ENCODE data around the gene INTS14.
A peak's percentile ranks its signal among the peaks of the same experiment; 100 is the strongest.
"Not testable (repeated sequence)": the region's sequence is repeated elsewhere in the genome, so short reads cannot be mapped to it uniquely, and the experiment has no call there.

INTS14 gene

DNA sequence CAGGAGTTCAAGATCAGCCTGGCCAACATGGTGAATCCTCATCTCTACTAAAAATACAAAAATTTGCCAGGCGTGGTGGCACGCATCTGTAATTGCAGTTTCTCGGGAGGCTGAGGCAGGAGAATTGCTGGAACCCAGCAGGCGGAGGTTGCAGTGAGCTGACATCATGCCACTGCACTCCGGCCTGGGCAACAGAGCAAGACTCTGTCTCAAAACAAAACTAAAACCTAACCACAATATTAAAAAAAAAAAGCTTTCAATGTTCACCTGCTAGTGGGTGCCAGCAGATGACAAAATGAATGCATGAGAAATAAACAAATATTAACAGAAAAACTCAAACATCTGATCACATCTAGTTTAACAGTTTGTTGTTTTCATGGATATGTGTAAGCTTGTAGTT, 19.8 kb upstream of the INTS14 start:
- no peak for DNase-seq

DNA sequence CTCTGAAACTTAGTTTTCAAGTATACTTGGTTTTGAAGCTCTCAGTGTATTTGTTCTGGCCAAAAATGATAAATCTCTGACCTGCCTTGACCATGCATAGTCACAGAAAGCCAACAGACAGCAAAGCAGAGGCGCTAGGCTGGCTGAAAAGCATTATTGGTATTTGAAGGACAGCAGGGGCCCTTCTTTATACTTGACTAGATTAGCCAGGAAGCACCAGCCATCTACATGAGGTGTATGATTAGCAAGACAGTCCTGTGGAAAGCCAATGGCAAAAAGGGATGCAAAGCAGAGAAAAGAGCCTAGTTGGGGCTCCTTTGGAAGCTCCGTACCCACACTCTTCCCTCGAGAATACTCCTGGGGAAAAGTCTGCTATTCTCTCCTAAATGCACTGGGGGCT, 18.6 kb upstream of the INTS14 start:
- DNase-seq = no peak

DNA sequence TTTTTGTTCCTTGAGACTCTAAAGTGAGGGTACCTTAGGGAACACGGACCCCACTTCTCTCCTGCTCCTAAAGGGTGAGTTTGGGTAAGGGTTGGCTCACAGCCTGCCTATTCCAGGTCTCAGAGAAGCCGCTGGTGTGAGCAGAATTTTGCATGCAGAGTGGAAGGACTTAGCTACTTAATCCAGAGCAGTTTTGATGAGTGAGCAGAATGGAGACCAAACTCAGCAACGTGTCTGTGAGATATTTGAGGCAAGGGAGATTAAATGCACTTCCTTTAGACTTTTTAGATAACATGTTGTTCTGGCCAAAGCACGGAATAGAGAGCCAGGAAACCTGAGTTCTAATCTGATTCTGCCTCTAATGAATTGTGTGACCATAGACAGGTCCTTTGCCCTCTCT, 15.9 kb upstream of the INTS14 start:
- DNase-seq = no peak

DNA sequence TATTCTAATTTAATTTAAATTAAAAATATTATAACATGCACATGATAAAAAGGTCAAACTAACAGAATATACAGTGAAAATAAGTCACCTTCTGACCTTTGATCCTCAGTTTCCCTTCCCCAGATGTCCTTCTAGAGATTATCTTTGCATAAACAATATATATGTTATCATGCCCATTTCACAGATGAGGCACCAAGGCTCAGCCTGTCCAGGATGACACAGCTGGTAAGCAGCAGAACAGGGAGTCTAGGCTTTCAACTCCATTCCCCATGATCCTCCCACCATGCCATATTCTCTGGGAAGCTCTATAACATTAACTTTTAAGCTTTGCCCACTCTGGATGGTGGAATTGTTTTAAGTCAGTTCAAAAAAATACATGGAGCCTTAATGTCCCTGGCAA, 12.2 kb upstream of the INTS14 start:
- DNase-seq = no peak

DNA sequence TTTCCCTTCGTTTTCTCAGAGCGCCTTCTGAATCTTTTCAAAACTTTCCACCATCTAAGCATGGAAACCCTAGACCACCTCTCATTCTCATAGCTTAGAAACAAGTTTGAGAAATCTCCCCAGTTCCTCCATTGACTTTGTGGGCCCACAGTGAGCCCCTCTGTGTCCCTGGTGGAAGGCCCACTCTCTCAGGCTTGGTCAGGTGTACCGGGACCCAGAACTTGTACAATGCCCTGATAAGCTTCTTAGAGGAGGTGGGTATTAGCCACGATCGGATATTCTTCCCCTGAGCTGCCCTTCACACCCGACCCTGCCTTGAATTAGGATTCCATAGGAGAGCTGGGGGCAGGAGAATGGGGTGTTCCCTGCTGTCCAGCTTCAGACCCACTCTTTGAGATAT, 10.7 kb upstream of the INTS14 start, which contains the start of gene SLC24A1:
TSS of gene SLC24A1 (plus strand) at position 301 of the 400 bp plus-strand sequence. CDS start 2,143 bp downstream, outside the sequence.
- DNase-seq = no peak

DNA sequence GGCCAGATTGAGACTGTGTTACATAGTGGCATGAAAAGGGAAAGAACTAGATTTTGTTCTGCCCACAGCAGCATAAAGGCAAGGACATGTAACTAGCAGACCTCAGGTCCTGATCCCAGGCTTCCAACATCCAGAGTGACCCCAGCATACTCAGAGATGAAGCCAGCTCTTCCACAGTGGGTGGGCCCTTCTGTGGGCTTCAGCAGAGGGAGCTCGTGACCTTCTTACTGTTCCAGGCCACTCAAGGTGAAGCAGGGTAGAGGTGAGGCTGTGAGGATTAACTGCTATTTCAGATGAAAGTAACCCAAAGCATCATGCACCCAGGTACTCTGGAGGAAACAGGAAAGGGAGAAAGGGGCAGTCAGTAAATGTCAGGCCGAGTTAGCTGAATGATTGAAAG, 9.9 kb upstream of the INTS14 start:
- no peak for DNase-seq

DNA sequence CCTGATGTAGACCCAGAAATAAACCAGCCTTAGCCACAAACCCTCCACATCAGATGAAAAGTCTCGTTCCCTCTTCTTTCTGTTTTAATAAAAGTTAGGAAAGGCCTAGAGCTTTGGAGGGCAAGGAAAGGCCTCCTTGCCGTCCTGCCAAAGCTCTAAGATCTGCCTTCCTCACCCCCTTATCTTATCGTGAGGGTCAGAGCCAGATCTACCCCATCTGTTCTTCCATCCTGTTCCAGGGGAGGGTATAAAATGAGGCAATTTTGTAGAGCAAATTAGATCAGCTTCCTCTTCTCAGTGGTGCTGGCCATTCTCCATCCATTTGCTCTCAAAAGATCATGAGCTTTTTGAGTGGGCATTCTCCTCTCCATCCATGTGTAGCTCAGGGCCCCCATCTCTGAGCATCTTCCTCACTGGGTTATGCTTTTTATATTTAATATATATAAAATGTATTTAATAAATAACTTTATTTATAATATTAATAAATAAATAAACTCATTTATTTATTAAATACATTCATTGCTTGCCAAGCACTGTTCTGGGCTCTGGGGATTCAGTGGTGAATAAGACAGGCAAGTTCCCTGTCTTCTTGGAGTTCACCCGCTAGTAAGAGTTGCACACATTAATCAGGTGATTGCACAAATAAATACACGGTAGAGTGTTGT, 8.8 kb upstream of the INTS14 start:
- DNase-seq = no peak

DNA sequence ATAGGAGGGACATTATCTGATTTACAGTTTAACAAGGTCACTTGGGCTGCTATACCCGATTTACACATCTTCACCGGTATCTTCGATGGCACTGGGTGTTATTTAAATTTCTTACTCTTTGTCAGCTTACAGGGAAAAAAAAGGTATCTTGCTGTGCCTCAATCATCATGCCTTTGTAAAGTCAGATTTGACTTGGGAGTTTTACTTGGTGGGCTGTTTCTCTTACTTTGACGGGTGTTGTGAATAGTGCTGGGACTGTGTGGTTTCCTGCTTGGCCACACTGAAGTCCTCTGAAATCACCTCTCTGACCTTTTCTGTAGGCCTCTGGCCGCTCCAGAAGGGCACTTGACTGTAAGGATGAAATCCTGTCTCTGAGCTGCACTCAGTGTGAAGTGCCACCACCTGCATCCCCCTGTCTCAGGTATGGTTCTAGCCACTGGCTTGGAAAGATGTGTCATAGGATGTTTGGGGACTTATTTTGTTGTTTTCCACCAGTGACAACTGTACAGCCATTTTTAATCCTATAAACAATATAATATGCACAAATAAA, 7.7 kb upstream of the INTS14 start:
- DNase-seq = no peak

DNA sequence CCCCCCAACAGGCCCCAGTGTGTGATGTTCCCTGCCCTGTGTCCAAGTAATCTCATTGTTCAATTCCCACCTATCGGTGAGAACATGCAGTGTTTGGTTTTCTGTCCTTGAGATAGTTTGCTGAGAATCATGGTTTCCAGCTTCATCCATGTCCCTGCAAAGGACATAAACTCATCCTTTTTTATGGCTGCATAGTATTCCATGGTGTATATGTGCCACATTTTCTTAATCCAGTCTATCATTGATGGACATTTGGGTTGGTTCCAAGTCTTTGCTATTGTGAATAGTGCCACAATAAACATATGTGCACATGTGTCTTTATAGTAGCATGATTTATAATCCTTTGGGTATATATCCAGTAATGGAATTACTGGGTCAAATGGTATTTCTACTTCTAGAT, 5.0 kb upstream of the INTS14 start:
- DNase-seq = not testable (repeated sequence)

DNA sequence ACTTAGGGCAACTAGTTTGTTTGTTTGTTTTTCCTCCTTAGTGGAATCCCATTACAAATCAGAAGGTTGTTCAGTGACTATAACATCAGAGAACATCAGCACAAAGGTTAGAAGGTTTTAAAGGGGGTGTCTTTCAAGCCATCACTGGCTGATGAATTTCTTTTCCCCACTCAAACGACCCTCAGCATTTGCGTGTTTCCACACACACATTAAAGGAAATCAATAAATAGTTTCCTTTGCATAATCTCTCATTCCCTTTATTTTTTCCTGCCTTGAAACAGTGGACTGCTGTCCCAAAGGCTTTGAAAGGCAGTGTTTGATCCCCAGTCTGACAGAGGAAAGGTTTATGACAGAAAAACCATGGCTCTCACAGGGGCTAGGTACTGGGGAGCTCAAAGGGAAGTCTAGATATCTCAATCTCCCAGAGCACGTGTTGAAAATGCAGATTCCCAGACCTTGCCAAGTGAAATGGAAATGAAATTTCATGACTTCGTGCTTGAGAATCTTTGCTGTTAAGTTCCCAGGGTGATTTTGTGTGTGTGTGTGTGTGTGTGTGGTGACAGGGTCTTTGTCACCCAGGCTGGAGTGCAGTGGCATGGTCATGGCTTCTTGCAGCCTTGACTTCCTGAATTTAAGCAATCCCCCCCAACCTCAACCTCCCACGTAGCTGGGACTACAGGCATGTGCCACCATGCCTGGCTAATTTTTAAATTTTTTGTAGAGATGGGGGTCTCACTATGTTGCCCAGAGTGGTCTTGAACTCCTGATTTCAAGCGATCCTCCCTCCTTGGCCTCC, 2.2 kb upstream of the INTS14 start:
- no peak for DNase-seq

DNA sequence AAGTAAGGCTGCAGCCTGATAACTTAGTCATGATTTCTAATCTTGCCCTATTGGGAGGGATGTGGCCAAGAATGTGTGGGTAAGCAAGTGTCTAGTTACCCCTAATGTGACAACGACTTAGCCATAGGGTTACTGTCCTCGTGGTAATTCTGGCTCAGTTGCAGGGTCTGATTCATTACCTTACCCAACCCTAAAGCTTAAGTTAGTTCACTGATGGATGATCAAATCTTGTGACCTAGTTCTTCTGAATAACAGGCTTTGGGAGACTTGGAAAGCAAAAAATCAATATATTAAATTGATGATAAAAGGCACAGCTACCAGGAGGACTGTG, 1.6 kb upstream of the INTS14 start:
- DNase-seq = no peak

DNA sequence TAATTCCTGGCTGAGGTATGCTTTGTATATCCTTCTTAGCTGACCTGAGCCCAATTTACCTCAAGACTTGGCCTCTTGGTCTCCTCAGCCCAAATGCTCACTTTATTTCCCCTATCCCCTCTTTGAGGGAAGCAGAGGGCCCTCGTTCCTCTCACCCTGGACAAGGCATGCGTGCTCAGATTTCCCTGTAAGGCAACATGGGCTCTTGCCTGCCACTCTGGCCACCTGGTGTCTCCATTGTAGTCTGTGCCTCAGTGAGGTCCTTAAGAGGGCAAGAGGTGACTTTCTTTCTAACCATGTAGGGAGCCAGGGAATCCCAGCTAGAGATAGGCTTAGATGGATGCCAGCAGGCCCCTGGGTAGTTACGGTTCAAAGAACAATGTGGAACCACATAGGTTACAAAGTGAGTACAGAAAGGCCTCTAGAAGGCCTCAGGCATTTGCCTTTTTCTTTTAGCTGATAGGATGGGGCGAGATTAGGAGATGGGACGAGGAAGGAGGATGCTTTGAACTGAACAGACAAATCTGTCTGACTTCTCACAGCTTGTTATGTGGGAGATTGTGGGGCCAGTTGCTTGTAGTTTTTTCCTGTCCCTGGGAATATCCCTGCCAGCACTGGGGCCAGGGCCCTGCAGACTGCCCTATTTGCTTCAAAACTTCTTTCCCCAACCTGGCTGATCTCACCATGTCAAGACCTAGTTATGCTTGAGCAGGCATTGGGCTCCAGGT, 1.1 kb upstream of the INTS14 start:
- DNase-seq = peak; percentile 18

DNA sequence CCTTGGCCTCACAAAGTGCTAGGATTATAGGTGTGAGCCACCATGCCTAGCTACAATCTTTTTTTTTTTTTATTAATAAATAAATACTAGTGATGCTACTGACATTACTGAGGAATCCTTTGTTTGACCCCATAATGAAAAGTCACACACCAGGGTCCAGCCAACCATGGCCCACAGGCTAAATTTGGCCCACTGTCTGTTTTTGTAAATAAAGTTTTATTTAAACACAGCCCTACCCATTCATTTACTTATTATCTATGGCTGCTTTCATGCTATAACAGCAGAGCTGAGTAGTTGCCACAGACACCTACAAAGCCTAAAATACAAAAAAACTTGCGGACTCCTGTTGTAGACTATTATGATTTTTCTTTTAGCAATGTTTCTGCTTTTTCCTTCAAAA, 7.4 kb downstream of the INTS14 start:
- DNase-seq = no peak

DNA sequence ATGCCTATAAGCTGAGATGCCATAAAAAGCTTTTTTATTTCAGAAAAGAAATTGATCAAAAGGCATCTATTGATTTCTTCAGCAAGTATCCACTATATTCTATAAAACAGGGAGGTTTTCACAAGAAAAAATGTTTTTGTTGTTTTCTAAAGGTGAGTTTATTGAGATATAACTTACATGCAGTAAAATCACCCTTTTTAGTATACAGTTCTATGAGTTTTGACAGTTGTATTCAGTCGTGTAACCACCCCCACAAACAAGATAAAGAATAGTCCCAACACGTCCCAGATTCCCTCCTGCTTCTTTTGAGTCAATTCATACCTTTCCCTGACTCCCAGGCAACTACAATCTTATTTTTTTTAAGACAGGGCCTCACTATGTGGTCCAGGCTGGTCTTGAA, 7.8 kb downstream of the INTS14 start:
- DNase-seq = no peak

DNA sequence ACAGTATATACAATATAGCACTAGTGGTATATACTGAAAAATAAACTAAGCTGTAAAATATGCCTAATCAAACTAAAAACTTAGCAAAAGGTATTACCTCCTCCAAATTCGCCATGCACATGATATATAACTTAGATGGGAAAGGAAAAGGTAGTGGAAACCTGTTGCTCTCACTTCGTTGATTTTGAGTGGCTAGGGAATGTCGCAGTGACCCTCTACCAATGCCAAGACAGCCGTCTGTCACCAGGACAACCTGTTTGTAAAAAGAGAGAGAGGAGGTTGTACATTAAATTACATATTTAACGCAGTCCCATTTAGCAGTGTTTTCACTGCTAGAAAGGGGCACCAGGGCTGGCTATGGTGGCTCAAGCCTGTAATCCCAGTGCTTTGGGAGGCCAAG, 11.3 kb downstream of the INTS14 start:
- no peak for DNase-seq

DNA sequence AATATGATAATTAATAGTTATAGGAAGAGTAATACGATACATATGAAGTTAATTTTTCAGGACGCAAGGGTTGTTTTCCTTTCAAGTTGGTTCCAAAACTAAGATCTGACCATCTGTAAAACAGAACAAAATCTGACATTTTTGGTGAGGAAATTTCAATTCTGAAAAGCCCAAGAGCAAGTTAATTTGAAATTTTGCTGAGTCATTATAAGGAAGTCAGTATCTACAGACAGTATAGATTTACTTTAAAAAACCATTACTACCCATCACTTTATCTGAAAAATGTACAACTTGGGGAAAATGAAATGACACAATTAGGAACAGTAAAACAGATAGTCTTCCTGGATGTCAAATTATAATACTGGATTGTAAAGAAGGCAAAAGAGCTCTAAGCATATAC, 12.5 kb downstream of the INTS14 start:
- no peak for DNase-seq

DNA sequence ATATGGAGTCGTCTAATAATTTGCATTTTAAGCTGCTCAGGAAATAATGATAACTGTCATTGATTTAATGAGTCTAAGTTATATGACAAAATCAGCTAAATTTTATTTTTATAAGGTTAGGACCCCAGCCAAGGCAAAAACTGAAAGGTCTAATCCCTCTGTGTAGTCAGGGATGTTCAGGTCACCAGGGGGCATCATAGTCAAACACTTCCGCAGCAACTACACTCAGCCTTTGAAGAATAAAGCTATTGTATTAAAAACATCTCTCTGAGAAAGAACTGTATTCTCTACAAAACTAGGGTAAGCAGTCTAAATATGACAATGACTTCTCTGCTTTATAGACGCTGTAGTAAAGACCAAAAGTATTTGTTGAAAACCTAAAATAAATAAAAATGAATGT, 15.0 kb downstream of the INTS14 start:
- no peak for DNase-seq

DNA sequence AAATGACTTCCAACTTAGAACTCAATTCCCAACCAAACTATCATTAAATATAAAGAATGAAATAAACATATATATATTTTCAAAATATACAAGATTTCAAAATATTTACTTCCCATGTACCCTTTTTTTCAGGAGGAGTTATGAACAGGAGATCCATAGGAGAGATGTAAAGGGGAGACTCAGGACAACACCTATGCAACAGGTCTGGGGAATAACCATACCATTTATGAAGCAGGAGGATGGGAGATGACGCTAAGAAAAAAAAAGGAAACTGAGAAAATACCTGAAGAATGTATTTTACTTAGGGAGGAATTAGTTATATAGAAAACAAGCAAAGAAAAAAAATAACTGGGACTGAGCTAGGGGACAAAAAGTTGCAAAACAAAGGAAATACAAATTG, 23.8 kb downstream of the INTS14 start:
- DNase-seq = no peak

DNA sequence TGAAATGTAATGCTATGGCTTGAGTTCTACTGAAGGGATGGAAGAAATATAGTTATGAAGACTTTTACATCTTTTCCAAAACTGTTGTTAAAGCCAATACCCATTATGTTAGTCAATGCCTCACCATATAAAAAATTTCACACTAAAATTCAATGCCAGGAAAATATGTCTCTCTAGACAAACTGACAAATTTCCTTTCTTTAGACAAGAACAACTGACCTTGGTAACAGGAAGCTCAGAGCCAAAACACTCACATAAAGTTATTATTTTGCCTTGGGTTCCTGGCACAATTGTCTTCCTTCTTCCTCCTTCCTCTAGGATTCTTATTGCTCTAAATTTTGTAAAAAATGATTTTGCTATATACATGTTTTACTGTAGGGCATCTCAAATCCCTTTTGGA, 26.7 kb downstream of the INTS14 start:
- DNase-seq = no peak

DNA sequence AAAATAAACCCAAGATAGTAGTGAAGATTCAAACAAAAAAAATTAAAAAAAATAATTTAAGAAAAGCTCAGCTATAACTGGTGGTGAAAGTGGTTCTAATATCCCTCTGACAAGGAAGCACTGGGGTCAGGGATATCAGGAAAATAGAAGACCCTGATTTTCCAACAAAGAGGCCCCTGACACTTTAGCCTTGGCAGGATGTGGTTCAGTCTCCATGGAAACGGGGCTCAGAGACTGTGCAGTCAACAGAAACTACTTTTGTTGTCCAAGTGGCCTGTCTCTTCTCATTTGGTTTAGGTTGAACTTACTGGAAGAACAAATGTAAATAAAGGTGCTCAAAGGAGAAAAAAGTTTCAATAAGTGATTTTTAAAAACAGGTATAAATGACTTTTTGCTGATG, 27.2 kb downstream of the INTS14 start:
- DNase-seq = peak; percentile 11

DNA sequence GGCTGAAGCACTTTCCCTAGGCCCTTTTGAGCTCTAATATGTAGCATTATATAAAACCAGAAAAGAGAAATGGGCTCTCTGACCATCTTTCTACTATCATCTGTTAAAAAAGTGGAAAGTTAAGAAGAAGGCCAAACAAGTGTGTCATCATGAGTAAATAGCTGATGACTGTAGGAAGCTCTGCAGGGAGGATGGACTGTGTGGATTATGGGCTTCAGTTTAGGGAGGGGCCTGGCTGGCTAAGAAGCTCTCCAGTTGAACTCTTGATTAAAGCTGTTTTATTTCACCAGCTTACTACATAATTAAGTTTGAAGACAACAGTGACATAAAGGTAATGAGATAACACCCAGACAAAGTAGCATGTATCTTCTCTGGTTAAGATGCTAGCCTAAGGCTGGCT, 30.6 kb downstream of the INTS14 start:
- DNase-seq = peak; percentile 19

DNA sequence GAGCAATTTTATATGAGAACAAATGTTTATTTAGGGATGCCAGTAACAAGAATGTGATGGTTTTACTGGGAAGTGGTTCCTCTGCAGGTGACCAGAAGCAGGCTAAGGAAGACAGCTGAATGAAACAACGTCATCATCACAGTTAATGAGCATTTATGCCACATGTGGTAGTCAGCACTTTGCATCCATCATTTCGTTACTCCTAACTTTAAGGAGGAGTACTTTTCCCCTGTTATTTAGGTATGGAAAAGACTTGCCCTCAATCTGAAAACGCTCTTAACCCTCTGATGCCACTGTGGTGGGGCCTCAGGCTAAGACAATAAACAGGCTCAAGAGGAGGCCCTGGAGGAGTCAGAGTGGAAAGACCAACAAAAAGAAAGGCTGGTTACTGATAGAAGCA, 31.2 kb downstream of the INTS14 start:
- DNase-seq = no peak

DNA sequence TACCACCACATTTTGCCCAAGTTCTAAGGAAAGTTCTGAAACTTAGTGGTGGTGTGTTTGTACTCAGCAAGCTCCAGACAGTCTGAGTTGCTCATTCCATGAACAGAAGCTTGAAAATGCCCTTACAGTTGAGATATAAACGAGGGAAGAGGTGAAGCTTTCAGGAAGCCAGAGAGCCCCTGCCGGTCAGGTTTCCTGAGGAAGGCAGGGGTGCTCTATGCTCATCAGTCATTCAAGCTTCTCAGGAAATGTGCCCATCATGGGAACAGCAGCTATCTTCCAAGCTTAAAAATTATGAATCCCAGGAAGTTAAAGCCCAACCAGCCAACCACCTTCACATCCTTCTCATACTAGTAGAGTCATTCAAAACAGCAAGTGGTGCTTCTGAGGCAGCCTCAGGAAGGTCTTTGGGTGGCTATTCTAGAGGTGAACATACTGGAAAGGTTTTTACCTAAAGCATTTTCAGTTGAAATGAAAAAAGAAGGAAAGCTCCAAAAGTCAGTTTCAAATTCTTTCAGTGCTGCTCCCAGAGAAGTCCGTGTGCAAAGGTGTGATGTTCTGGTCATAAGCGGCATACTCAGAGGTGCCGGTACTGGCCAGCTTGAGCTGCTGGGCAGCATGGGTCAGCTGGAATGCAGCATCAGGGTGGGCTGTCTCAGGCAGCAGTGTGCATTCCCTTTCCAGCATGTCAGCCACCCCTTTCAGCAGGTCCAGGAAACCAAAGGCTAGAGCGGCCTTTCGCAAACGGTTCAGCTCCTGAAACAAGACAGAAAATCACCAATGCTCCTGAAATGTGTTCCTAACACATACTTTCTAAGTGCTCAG, 31.8 kb downstream of the INTS14 start:
- DNase-seq = no peak
